Activated CD8-positive, alpha-beta T cell treated with anti-CD3 and anti-CD28 coated beads for 36 hours (primary cell): Measurements from ENCODE around the gene ZBTB38. TPM values are rescaled to one million over a fixed set of nuclear protein-coding genes. Genes with fewer than 3 reads are reported as not detected.

Experiments used
- ATAC-seq: fragments of 200-7000 bp; cut with Tn5 transposase; one replicate; pipeline ENCODE4 v1.10.0; 2021; ENCODE audit warnings: mild to moderate bottlenecking, moderate library complexity
- CTCF ChIA-PET: fragments of 350-600 bp; sonication (Branson Sonifier 250); formaldehyde crosslinking; loops from one replicate; lab custom pipeline; 2021; ENCODE audit warnings: antibody characterized with exemption; lab: Charles Lee
- POLR2A ChIA-PET: fragments of 350-600 bp; sonication (Branson Sonifier 250); formaldehyde crosslinking; loops from one replicate; lab custom pipeline; 2021; ENCODE audit warnings: antibody characterized with exemption; lab: Charles Lee
- DNase-seq: peaks from one replicate; pipeline ENCODE4 v3.0.0-alpha.2; 2020
- H3K27ac Mint-ChIP-seq: one replicate; pipeline ENCODE4 v1.8.0; 2021; ENCODE audit warnings: mild to moderate bottlenecking, mixed read lengths
- H3K27me3 Mint-ChIP-seq: one replicate; pipeline ENCODE4 v1.8.0; 2021; ENCODE audit warnings: mixed read lengths
- H3K36me3 Mint-ChIP-seq: one replicate; pipeline ENCODE4 v1.8.0; 2021; ENCODE audit warnings: low read depth, mixed read lengths
- H3K4me1 Mint-ChIP-seq: one replicate; pipeline ENCODE4 v1.8.0; 2021; ENCODE audit warnings: low read depth, mixed read lengths
- H3K4me3 Mint-ChIP-seq: one replicate; pipeline ENCODE4 v1.8.0; 2021; ENCODE audit warnings: mild to moderate bottlenecking, moderate library complexity, mixed read lengths
- H3K9me3 Mint-ChIP-seq: one replicate; pipeline ENCODE4 v1.8.0; 2021; ENCODE audit warnings: mixed read lengths
- CTCF ChIP-seq: fragments of 200-600 bp; IDR thresholded peaks from one replicate; pipeline ENCODE4 v1.8.0; 2022; ENCODE audit warnings: antibody characterized with exemption, mild to moderate bottlenecking
- intact Hi-C: fragments of 100-400 bp; cut with micrococcal nuclease; formaldehyde crosslinking; loops from one replicate; pipeline ENCODE4 v1.10.0; 2022
- total RNA-seq, 2 experiments: library from RNA; stranded (reverse); gene quantifications; one replicate each; pipeline ENCODE4 v1.2.3, GENCODE V29; 2021

The ZBTB38 gene
- total RNA-seq, 2 experiments from 2014 or later: 20.4 to 21.2 TPM

GRCh38 chr3:141388395-141388794 lies 20.1 kb downstream of the ZBTB38 start:
- no peak for DNase-seq
- no peak for TF ChIP-seq CTCF

GRCh38 chr3:141388823-141389621 lies 20.7 kb downstream of the ZBTB38 start:
- H3K36me3 Mint-ChIP-seq: no peaks in the 10 kb centered on the region
- POLR2A ChIA-PET: interaction anchor here (0.9 kb wide), 1 partner anchor 16 kb away, joined by 3 read pairs; no protein-coding TSS in a partner anchor

More at GRCh38 chr3:141388395-141388794, 20.1 kb downstream of the ZBTB38 start:
- no peak for ATAC-seq
- Mint-ChIP-seq H3K4me1 (peaks cover 17% of the 10 kb centered on the region), H3K4me3 (peak overlapping the region; percentile 50), H3K9me3 (no peaks in the 10 kb centered on the region), H3K27me3 (peaks cover 2% of the 10 kb centered on the region), H3K27ac (peak overlapping the region; percentile 34), H3K36me3 (no peaks in the 10 kb centered on the region)
- intact Hi-C loops: no loop called here
- CTCF ChIA-PET: interaction anchor here (0.8 to 1.6 kb wide), 8 partner anchors 9 to 53 kb away, joined by 3 to 6 read pairs (median 3); no protein-coding TSS in a partner anchor
- POLR2A ChIA-PET: interaction anchor here (0.9 kb wide), 1 partner anchor 15 kb away, joined by 3 read pairs; no protein-coding TSS in a partner anchor

GRCh38 chr3:141389703-141390102 lies 21.4 kb downstream of the ZBTB38 start:
- CTCF ChIA-PET: no interaction called here

More at GRCh38 chr3:141388823-141389621, 20.7 kb downstream of the ZBTB38 start:
- DNase-seq (no peak), ATAC-seq (peak; percentile 41)
- Mint-ChIP-seq H3K27me3 (peaks cover 2% of the 10 kb centered on the region), H3K4me3 (peak overlapping the region; percentile 50), H3K9me3 (no peaks in the 10 kb centered on the region), H3K4me1 (peaks cover 17% of the 10 kb centered on the region), H3K27ac (peak overlapping the region; percentile 34)
- no peak for TF ChIP-seq CTCF
- intact Hi-C loops: no loop called here
- CTCF ChIA-PET: interaction anchor here (0.8 to 1.6 kb wide), 6 partner anchors 10 to 53 kb away, joined by 3 to 4 read pairs (median 3); no protein-coding TSS in a partner anchor

DNA sequence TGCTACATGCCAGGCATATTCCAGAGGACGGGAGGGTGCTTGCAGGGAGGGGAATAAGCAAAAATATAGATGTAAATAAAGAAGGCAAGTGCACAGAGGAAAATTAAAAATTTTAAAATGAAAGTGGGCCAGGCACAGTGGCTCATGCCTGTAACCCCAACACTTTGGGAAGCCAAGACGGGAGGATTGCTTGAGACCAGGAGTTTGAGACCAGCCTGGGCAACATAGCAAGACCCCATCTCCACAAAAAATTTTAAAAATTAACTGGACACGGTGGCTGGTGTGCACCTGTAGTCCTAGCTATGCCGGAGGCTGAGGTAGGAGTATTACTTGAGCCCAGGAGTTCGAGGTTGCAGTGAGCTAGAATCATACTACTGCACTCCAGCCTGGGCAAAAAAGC lies 22.4 kb downstream of the ZBTB38 start:
- Mint-ChIP-seq H3K27me3 (peaks cover 2% of the 10 kb centered on the region), H3K27ac (no peak overlapping the region), H3K36me3 (no peaks in the 10 kb centered on the region), H3K9me3 (no peaks in the 10 kb centered on the region), H3K4me1 (peaks cover 20% of the 10 kb centered on the region), H3K4me3 (no peak overlapping the region)
- POLR2A ChIA-PET: interaction anchor here (0.6 to 1.1 kb wide), 2 partner anchors 13 to 18 kb away, joined by 3 to 4 read pairs; no protein-coding TSS in a partner anchor
- ATAC-seq: no peak
- no peak for DNase-seq
- intact Hi-C loops: no loop called here
- CTCF ChIA-PET: no interaction called here
- no peak for TF ChIP-seq CTCF

More at GRCh38 chr3:141389703-141390102, 21.4 kb downstream of the ZBTB38 start:
- ATAC-seq: no peak
- Mint-ChIP-seq H3K27ac (no peak overlapping the region), H3K27me3 (peaks cover 2% of the 10 kb centered on the region), H3K4me3 (no peak overlapping the region), H3K4me1 (peaks cover 19% of the 10 kb centered on the region), H3K9me3 (no peaks in the 10 kb centered on the region), H3K36me3 (no peaks in the 10 kb centered on the region)
- no peak for TF ChIP-seq CTCF
- POLR2A ChIA-PET: interaction anchor here (1.1 kb wide), 1 partner anchor 14 kb away, joined by 3 read pairs; no protein-coding TSS in a partner anchor
- intact Hi-C loops: no loop called here
- DNase-seq: no peak
